ENCODE data around the gene KLK8.

Gene KLK8, protein sequence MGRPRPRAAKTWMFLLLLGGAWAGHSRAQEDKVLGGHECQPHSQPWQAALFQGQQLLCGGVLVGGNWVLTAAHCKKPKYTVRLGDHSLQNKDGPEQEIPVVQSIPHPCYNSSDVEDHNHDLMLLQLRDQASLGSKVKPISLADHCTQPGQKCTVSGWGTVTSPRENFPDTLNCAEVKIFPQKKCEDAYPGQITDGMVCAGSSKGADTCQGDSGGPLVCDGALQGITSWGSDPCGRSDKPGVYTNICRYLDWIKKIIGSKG

DNA sequence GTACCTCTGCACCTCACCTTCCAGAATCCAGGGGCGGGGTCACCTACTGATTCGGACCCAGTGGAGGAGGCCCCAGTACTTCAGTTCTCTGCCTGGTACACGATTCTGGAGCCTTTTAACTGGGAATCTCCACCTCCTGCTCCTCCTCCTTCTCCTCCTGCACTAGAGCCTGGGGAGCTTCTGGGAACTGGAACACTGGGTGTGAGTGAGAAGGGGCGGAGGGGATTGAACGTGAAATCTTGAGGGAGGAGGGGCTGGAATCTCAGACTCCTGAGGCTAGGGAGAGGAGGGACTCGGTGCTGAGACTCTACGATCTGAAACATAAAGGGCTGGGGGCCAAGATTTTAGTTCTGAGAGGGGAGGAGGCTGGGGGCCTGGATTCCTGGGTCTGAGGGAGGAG lies at the start of gene KLK8:
TSS of gene KLK8 (minus strand) at position 90 of the 400 bp plus-strand sequence. CDS start 437 bp downstream, outside the sequence.
- DNase-seq (ENCODE audit: low read depth in 2 of 2), result no peak

DNA sequence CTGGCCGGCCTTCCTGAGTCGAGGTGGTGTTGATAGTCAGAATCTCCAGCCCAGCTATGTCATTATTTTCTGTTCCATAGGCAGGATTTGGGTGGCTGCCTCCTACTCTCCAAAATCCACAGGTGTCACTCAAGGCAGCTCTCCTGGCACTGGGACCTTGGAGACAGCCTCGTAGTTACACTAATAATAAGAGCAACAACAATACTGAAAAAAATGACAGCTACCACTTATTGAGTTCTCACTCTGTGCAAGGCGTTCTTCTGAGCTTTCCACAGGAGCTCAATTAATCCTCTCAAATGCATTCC lies 45.6 kb upstream of the KLK8 start:
- no peak for DNase-seq (ENCODE audit: low read depth in 2 of 2)

DNA sequence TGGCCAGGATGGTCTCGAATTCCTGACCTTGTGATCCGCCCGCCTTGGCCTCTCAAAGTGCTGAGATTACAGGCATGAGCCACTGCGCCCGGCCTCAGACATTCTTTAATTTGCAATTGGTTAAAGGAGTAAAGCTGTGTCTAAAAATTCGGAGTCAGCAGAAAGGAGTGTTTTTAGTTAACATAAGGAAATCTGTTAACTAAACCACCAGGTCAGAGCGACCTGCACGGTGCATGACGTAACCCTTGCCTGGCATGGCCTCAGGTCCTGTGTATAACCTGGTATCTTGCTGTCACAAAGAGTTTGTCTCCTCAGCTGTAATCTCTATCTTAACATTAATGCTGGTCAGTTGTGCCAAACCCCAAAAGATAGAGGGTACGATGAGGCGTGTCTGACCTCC lies 42.9 kb upstream of the KLK8 start:
- no peak for DNase-seq (ENCODE audit: low read depth in 2 of 2)

DNA sequence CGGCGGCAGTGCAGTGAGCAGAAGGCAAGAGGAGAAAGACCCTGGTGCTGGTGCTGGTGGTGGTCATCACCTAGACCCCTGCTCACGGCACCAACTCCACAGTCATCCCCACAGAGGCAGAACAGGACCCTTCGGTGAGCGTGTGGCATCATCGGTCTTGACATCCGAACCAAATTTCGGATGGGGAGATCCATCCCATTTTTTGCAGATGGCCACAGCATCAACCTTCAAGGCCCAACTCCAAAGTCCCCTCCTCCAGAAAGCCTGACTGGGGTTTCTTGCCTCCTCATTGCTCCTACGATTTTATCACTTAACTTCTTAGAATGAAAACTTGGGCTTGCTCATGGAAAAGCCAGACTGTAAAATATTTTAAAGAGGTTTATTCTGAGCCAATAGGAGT lies 42.1 kb upstream of the KLK8 start:
- DNase-seq (ENCODE audit: low read depth in 2 of 2), result no peak

DNA sequence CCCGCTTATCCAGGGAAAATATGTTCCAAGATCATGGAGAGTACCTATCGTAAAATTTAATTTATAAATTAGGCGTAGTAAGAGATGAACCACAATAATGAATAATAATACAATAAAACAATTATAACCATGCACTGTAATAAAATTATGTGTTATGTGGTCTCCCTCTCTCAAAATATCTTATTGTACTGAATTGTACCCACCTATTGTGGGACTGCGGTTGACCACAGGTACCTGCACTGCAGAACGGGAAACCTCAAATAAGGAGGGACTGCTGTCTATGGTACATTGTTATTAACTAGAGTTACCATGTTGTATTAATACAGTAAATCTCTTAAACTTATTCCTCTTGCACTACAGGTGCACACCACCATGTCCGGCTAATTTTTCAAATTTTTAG lies 38.7 kb upstream of the KLK8 start:
- DNase-seq (ENCODE audit: low read depth in 2 of 2), result no peak

DNA sequence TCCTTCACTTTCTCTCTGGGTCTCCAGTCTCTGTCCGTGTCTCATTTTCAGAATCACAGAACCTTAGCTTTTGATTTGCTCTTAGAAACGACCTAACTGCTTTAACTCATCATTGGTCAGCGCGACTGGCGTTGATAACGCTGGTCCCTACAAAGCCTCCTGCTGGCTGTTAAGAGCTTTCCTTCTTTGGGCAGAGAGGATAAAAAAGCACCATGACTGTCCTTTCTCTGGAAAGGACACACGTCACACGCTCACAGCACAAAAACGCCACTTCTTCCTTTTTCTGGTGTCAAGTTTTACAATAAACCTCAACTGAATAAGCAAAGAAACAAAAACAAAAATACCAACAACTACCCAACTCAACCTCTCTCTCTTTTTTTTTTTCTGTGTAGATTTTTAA lies 35.1 kb upstream of the KLK8 start:
- DNase-seq (ENCODE audit: low read depth in 2 of 2), result no peak

DNA sequence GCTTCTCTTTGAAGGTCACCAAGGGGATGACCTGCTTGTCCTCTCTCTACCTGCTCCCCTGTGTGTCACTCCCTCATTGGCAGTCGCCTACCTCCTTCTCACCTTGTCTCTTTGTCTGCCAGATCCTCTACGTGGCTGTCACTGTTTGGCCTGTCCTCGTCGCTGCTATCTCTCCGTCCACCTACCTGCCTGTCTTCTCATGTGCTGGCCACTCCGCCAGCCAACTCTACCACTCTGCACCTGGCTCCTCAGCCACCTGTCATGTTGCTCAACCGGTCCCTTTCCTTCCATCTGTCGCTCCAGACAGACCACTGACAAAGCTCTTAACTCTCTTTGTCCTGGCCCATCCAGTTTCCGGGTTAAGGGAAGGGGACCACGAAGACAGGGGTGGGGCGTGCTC lies 33.3 kb upstream of the KLK8 start, which contains the start of gene KLK12:
TSS of gene KLK12 (minus strand) at position 299 of the 400 bp plus-strand sequence. CDS start 381 bp downstream, outside the sequence.
- no peak for DNase-seq (ENCODE audit: low read depth in 2 of 2)

DNA sequence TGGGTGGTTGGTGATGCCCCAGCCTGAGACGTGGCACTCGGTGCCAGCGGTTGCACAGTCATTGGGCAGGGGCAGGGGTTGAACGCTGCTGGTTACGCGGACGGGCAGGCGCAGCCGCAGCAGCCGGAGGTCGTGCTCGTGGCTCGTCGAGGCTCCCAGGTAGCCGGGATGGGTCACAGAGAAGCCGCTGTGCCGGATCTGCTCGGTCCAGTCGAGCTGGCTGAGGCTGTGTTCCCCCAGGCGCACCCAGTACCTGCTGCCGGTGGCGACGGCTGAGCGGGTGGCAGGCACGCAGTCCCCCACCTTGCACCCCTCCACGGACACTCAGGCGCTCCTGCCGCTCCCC lies 30.4 kb upstream of the KLK8 start:
- DNase-seq (ENCODE audit: low read depth in 2 of 2), result no peak

DNA sequence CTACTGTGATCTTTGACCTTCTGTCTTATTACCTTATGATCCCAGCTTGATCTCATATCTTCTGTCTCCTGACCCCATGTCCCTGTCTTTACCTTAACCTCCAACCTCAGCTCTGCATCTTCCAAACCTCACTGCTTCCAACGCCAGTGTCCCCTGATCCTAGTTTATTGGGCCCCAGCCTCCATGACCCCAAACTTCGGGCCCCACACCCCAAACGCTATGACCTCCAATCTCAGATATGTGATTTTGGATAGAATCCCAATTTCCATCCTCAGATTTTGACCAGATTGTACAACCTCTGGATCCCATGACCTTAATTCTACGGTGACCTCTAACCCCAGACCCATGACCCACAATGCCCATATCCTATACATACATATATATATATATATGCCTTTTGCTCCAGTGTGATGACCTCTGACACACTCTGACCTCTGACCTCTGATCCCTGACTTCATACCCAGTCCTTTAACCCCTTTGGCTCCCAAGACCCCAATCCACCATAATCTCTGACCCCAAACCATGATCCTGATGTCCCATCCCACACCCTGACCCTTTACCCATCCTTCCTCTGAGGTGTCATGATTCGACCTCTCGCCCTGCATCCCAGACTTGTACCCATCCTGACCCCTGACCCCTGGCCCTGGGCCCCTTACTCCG lies 29.9 kb upstream of the KLK8 start:
- DNase-seq (ENCODE audit: low read depth in 2 of 2), result no peak

DNA sequence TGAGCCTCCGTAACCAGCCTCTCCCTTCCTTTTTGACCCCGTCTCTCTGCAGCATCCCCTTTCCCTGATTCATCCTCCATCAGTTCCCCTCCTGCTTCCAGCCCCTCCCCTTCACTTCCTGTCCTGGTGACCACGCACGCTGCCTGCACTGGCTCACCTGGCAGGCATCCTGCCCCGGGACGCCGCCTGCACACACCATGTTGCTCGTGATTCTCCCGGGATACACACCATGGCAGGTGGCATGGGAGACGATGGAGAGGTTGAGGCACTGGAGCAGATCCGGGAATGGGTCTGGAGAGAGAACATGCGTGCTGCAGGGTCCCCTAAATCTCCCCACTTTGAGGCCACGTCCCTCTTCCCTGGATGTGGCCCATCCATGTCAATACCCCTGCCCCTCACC lies 29.2 kb upstream of the KLK8 start:
- DNase-seq (ENCODE audit: low read depth in 2 of 2), result no peak

DNA sequence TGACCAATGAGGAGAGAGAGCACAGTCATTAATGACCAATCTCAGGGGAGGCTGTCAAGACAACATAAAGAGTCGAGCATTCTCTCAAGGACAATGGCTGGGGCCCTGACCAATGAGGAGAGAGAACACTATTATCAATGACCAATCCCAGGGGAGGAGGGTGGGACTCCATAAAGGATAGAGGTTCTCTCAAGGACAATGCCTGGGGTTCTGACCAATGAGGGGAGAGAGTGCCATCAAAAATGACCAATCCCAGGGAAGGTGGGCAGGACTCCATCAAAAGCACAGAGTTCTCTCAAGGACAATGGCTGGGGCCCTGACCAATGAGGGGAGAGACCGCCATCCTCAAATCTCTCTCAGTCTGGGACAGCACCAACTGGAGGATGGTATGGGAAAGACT lies 28.3 kb upstream of the KLK8 start:
- DNase-seq (ENCODE audit: low read depth in 2 of 2), result no peak

DNA sequence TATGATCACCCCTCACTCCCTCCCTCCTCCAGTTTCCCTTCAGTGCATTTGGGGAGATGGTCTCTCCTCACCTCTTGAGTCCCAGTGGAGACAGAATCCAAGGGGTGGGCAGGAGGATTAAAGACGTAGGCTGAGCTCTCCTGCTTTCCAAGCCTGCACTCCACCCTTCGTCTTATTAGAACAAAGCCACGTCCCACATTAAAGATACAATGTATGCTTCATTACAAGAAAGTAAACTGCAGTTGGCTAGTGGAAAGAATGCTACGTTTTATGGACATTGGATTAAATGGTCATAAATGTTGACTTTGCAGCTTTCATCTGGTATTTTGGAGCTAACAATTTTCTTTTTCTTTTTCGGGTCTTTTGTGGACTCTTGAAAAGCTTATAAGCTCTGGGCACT lies 26.5 kb upstream of the KLK8 start:
- no peak for DNase-seq (ENCODE audit: low read depth in 2 of 2)

DNA sequence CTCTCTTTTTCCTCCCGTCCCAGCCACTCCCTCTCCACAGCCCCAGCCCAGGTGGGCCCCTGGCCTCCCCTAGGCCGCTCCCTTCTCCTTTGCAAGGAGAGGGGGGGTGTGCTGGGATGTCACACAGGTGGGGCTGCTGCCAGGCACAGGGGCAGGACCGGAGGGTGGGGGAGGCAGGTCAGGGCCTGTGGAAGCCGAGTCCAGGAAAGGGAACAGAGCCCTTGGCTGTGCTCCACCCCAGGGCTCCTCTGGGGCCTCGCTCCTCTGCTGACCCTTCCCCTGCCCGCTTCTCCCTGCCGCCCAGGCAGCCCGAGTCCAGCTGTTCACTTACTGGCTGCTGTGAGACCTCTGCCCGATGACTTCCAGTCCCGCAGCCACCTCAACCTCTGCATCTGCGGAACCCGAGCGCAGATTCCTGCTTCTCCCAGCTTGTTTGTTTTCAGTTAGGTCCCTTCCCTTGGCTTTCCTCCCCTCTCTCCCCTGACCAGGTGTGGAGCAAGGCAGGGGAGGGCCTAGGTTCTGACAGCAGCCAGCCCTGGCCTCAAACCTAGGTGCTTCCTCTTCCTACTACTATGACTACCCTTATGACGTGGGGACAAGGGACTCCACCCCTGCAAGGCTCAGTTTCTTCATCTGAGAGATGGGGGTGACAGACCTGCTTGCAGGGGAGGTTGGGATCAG lies 25.9 kb upstream of the KLK8 start:
- DNase-seq (ENCODE audit: low read depth in 2 of 2), result no peak

DNA sequence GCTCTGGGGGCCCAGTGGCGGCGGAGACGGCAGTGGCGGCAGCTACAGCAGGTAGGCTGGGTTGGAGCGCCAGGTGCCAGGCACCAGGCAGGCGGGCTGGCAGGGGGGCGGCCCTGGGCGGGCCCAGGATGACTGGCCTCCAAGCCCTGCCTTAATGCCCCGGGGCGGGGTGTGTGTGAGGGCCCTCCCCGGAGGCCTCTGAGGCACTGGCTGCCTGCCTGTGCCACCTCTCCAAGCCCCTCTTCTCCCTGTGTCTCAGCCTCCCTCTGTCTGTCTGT lies 25.1 kb upstream of the KLK8 start, which contains the start of gene KLK11:
TSS of gene KLK11 (minus strand) at position 63 of the 278 bp plus-strand sequence. CDS start 985 bp downstream, outside the sequence.
- no peak for DNase-seq (ENCODE audit: low read depth in 2 of 2)

DNA sequence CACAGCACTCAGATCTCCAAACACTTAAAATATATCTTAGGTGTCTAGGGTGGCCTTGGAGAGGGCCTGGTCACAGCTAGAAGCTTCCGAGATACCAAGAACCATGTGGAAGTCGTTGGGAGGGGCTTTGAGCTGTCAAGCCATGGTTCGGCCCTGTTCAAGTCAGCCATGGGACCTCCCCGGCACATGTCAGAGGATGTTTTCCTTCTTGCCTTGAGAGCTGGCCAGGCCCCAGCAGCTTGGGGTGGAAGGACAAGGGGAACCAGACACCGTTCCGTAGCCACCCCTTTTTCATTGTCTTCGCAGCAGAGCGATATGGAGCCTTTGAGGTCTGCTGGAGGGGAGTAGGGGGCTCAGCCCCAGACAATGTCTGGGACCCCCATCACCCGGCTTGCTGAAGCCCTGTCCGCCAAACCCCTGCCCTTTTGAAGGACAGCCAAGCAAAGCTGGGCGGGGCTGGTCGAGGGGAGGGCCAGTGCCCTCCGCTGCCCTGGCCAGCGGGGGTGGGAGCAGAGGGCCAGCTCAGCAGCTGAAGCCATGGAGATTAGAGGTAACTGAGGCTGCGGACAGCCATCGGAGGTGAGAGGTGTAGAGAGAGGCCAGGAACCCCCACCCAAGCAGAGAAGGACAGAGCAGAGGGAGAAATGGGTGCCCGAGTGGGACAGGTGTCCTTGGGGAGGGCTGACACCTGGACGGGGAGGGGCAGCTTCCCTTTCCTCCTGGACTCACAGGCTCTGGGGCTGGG lies 24.6 kb upstream of the KLK8 start:
- DNase-seq (ENCODE audit: low read depth in 2 of 2), result no peak

DNA sequence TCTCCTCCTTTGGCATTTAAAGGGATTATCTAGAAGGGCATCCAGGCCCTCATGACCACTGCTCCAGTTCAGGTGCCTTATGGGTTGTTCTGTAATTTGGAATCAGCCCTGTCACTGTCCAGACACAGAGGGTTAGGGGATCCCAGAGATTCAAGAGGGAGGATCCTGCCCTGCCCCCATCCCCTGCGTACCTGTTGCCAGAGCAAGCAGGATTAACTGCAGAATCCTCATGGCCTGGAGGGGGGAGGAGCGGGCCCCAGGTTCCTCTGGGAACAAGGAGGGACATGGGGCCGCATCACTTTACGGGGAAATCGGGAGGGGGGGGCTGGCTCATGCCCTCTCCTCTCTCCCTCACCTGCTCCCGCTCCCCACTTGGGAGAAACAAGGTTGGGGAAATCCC lies 24.0 kb upstream of the KLK8 start:
- no peak for DNase-seq (ENCODE audit: low read depth in 2 of 2)

DNA sequence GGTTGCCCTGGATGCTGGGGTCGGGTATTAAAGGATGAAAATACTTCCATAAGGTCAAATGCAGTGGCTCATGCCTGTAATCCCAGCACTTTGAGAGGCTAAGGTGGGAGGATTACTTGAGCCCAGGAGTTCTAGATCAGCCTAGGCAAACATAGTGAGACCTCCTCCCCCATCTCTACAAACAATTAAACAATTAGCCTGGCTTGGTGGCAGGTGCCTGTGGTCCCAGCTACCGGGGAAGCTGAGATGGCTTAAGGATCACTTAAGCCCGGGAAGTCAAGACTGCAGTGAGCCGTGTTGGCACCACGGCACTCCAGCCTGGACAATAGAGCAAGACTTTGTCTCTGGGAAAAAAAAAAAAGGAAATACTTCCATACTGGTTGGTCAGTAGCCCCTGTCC lies 23.5 kb upstream of the KLK8 start:
- no peak for DNase-seq (ENCODE audit: low read depth in 2 of 2)

DNA sequence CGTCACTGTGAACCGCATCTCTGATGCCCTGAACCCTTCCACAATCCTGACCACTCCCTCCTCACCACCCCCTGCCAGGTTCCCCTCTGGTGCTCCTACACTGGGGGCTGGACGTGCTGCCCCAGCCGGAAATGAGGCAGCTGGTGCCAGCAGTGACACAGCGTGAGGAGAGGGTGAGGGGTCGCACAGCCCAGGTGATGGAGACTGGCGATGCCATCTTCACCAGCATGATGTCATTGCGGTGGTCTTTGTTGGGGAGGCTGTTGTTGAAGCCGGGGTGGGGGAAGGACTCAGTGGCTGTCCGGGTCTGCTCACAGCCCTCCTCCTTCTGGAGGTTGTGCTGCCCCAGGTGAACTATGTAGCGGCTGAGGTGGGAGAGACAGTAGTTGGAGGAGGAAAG lies 22.5 kb upstream of the KLK8 start:
- DNase-seq (ENCODE audit: low read depth in 2 of 2), result no peak

DNA sequence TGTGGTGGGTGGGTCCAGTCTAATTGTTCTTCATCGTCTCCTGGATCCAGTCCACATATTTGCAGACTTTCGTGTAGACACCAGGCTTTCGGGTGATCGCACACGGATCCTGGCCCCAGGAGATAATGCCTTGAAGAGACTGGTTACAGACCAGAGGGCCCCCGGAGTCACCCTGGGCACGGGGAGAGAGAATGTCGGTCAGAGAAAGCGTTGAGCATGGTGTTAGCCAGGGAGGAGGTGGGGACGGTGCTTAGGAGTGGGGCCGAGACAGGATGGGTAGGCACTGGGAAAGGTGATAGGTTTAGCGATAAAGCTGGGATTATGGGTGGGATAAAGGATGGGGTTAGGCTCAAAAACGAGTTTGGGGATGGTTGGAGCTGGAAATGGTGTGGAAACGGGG lies 21.1 kb upstream of the KLK8 start:
- no peak for DNase-seq (ENCODE audit: low read depth in 2 of 2)

DNA sequence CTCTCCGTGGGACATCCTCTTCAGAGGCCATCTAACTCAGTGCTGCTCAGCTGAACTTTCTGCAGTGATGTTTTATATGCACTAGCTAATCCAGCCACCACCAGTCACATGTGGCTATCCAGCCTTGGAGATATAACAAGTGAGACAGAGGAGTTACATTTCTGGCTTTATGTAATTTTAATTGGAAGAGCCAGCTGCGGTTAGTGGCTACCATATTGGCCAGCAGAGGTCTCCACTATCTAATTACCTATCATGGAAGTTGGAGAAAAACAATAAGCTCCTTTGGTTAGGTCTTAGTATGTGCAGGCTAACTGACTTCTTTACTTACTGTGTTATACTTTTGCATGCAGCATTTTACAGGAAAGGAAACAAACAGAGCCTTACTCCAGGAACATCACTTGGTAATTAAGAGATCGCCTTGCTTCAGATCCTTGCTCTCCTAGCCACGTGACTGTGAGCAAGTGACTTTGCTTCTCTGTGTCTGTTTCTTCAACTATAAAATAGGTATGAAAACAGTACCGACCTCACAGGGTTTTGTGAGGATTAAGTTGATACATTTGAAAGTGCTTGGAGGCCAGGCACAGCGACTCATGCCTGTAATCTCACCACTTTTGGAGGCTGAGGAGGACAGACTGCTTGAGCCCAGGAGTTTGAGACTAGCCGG lies 19.7 kb upstream of the KLK8 start:
- DNase-seq (ENCODE audit: low read depth in 2 of 2), result no peak

DNA sequence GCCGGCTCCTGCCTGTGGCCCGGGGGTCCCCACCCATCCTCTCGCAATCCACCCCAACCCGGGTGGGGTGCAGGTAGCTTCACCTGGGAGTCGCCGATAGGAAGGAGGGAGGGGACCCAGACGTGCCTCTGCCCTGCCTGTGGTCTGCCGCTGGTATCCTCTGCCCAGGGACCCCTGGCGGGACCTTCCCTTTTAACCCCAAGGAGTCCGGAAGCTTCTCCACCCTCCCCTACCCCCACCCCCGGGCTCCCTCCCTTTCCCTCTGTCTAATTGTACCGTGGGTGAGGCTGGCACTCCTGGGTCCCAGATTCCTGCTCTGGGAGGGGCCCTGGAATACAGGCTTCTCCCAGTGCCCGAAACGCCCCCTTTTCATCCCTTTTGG lies 18.1 kb upstream of the KLK8 start, which contains the start of gene KLK10:
TSS of gene KLK10 (minus strand) at position 166 of the 382 bp plus-strand sequence. CDS start 579 bp downstream, outside the sequence.
- DNase-seq (ENCODE audit: low read depth in 2 of 2), result no peak
